A549 (cell line): Measurements from ENCODE around the gene EP400. TPM values are rescaled to one million over a fixed set of nuclear protein-coding genes. Genes with fewer than 3 reads are reported as not detected.

ENCODE experiments used
- ATAC-seq, 2 experiments: fragments of 200-7000 bp in 1 of 2; fragments of >200 bp in 1 of 2; cut with Nextera tagmentation in 1 of 2; cut with Tn5 transposase in 1 of 2; 3 replicates each; pipeline versions ENCODE4 v1.8.0 to v1.9.1; 2018 to 2020; ENCODE audit warnings: mild to moderate bottlenecking in 1 of 2, moderate library complexity in 1 of 2
- CTCF ChIA-PET: fragments of 300-600 bp; sonication (Branson Sonifier 250); formaldehyde crosslinking; extraction: SDS; loops from one replicate; lab custom pipeline; 2021; ENCODE audit warnings: antibody characterized with exemption, inconsistent platforms; lab: Yijun Ruan, JAX
- POLR2A ChIA-PET: fragments of 350-600 bp; formaldehyde crosslinking; extraction: SDS; loops from one replicate; lab custom pipeline; 2021; ENCODE audit warnings: antibody characterized with exemption, inconsistent platforms; lab: Yijun Ruan, JAX
- DNase-seq, 2 experiments: peaks; one replicate each; pipeline versions ENCODE4 v3.0.0 to v3.0.0-alpha.2; 2011 to 2016; ENCODE audit warnings: low read depth in 1 of 2, low spot score in 1 of 2
- FAIRE-seq: peaks from 2 replicates; lab custom pipeline; 2011; peaks lifted over from hg19 to GRCh38; lab: Jason Lieb, UNC
- H3K27ac ChIP-seq, 2 experiments: fragments of >200 bp; sonication (Bioruptor Twin); formaldehyde crosslinking; 3 replicates each; pipeline ENCODE4 v1.5.1; 2016 to 2017
- H3K4me1 ChIP-seq: fragments of >200 bp; sonication (Bioruptor Twin); formaldehyde crosslinking; 3 replicates; pipeline ENCODE4 v1.6.1; 2016
- H3K4me2 ChIP-seq: fragments of >200 bp; sonication (Bioruptor Twin); formaldehyde crosslinking; 3 replicates; pipeline ENCODE4 v1.6.1; 2016
- H3K4me3 ChIP-seq: fragments of >200 bp; sonication (Bioruptor Twin); formaldehyde crosslinking; 3 replicates; pipeline ENCODE4 v1.5.1; 2016
- H3K9me3 ChIP-seq: fragments of >200 bp; sonication (Bioruptor Twin); formaldehyde crosslinking; 3 replicates; pipeline ENCODE4 v1.6.1; 2016
- CBX2 ChIP-seq: fragments of 200-600 bp; sonication (generic); IDR thresholded peaks from 2 replicates; pipeline ENCODE4 v1.6.1; 2016; ENCODE audit warnings: low read depth, mild to moderate bottlenecking, borderline replicate concordance
- CBX8 ChIP-seq: fragments of 200-600 bp; sonication (generic); IDR thresholded peaks from 2 replicates; pipeline ENCODE4 v1.6.1; 2016
- CEBPB ChIP-seq, 2 experiments: fragments of >200 bp in 1 of 2; sonication (Bioruptor Twin) in 1 of 2; formaldehyde crosslinking in 1 of 2; IDR thresholded peaks; 2 replicates each; pipeline ENCODE4 v1.6.1; 2012 to 2016
- CHD2 ChIP-seq: fragments of 150-350 bp; IDR thresholded peaks from 2 replicates; pipeline ENCODE4 v1.6.1; 2014; ENCODE audit warnings: low read length; ENCODE audit not compliant: partially characterized antibody
- CHD4 ChIP-seq: fragments of 200-600 bp; sonication (generic); IDR thresholded peaks from 2 replicates; pipeline ENCODE4 v1.6.1; 2016; ENCODE audit warnings: antibody characterized with exemption, mild to moderate bottlenecking, borderline replicate concordance
- FOSB ChIP-seq: fragments of 250-450 bp; sonication (Bioruptor Pico); IDR thresholded peaks from 2 replicates; pipeline ENCODE4 v1.5.0; 2020; ENCODE audit warnings: mild to moderate bottlenecking, moderate library complexity
- HMGXB4 ChIP-seq: fragments of 250-450 bp; sonication (Bioruptor Pico); IDR thresholded peaks from 2 replicates; pipeline ENCODE4 v1.5.0; 2021; ENCODE audit warnings: mild to moderate bottlenecking, moderate library complexity, borderline replicate concordance
- HOXA7 ChIP-seq: fragments of 250-450 bp; sonication (Bioruptor Pico); IDR thresholded peaks from 2 replicates; pipeline ENCODE4 v1.5.0; 2020; ENCODE audit warnings: mild to moderate bottlenecking, moderate library complexity
- HOXB5 ChIP-seq: fragments of 250-450 bp; sonication (Bioruptor Pico); IDR thresholded peaks from 2 replicates; pipeline ENCODE4 v1.5.0; 2020; ENCODE audit warnings: mild to moderate bottlenecking, moderate library complexity
- MAZ ChIP-seq: fragments of 150-350 bp; IDR thresholded peaks from 2 replicates; pipeline ENCODE4 v1.6.1; 2014; ENCODE audit warnings: antibody characterized with exemption, low read depth, low read length, borderline replicate concordance
- NR3C1 ChIP-seq: fragments of >200 bp; sonication (Bioruptor Twin); formaldehyde crosslinking; IDR thresholded peaks from 3 replicates; pipeline ENCODE4 v1.6.1; 2017
- POLR2A ChIP-seq: IDR thresholded peaks from 2 replicates; pipeline ENCODE4 v1.6.1; 2012; ENCODE audit warnings: mild to moderate bottlenecking, low read length
- RAD21 ChIP-seq, 2 experiments: fragments of >200 bp in 1 of 2; sonication (Bioruptor Twin) in 1 of 2; formaldehyde crosslinking in 1 of 2; IDR thresholded peaks in 1 of 2; conservative IDR thresholded peaks in 1 of 2; 2 replicates in 1 of 2; 3 replicates in 1 of 2; pipeline ENCODE4 v1.6.1; 2012 to 2018; ENCODE audit warnings: inconsistent platforms in 1 of 2
- RCOR1 ChIP-seq: fragments of 150-350 bp; IDR thresholded peaks from 2 replicates; pipeline ENCODE4 v1.6.1; 2014; ENCODE audit warnings: antibody characterized with exemption, low read length, low read depth
- SREBF2 ChIP-seq: fragments of 450-650 bp; IDR thresholded peaks from 2 replicates; pipeline ENCODE4 v1.6.1; 2014; ENCODE audit warnings: mild to moderate bottlenecking, moderate library complexity
- TFCP2L1 ChIP-seq: fragments of 250-450 bp; sonication (Bioruptor Pico); IDR thresholded peaks from 2 replicates; pipeline ENCODE4 v1.5.0; 2021; ENCODE audit warnings: mild to moderate bottlenecking
- ZC3H11A ChIP-seq: fragments of 450-650 bp; IDR thresholded peaks from 2 replicates; pipeline ENCODE4 v1.6.1; 2014; ENCODE audit warnings: antibody characterized with exemption, mild to moderate bottlenecking
- WGBS: methylation state at CpG from one replicate; pipeline ENCODE4 v1.1.6; 2017; ENCODE audit errors: missing lambda C conversion rate; 5-methylcytosine and 5-hydroxymethylcytosine counted together
- polyA plus RNA-seq, 4 experiments: library from polyadenylated mRNA; depleted of rRNA in 3 of 4; stranded (reverse); fragments of >200 nt; fragmentation: RNase III in 1 of 4; extraction: RNeasy Plus Mini Kit Qiagen cat#74134 plus additional on column Dnase treatment in 1 of 4; gene quantifications; 2 replicates in 3 of 4; 3 replicates in 1 of 4; pipeline ENCODE4 v1.2.3, GENCODE V29; 2011 to 2017
- TF ChIP-seq, protein P1 (sequence below): fragments of >200 bp; sonication (Bioruptor Twin); formaldehyde crosslinking; IDR thresholded peaks from 3 replicates; pipeline ENCODE4 v1.5.1; 2016
- TF ChIP-seq, protein P2 (sequence below): IDR thresholded peaks from 2 replicates; pipeline ENCODE4 v1.6.1; 2012; ENCODE audit warnings: low read depth, borderline replicate concordance

The EP400 gene
- polyA plus RNA-seq, 2 of the 4 experiments (the other 2 are of a cell fraction) = 9.7 to 15.2 TPM

DNA sequence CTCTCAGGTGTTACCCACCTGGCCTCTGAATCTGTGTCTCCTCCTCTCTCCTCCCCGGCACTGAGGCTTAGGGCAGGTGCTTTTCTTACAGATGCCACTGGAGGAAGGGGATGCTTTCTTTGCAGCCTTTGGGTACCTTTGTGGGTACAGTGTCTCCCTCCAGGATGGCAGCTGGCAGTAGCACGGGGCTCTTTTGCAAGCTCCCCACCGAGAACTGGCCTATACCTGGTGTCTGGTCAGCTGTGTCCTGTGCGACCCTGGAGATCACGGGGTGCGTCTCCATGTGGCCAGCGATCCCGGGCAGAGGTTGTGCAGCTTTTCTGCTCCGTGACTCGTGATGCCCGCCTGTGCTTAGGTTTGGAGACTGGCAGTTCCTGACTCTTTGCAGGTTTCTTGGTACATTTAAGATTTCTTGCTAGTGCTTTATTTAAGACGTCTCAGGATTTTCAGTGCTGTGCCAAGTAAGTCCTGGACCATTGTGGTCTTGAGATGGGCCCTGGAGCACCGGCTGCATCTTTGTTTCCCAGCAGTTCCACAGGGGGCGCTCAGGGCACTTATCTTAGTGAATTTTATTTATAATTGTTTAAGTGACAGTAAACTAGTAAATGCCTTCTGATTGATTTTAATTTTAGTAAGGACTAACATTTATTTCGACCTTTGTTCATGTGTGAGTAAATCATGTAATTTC, 125.4 kb downstream of the EP400 start:
- no peaks in the 10 kb centered on the region for H3K4me1 ChIP-seq
- CTCF ChIA-PET = interaction anchor here (1.0 to 1.2 kb wide), 4 partner anchors 14 to 32 kb away, joined by 3 to 4 read pairs (median 3); no protein-coding TSS in a partner anchor
- POLR2A ChIA-PET = no interaction called here
- no peak for TF ChIP-seq SREBF2
- TF ChIP-seq, protein P1, sequence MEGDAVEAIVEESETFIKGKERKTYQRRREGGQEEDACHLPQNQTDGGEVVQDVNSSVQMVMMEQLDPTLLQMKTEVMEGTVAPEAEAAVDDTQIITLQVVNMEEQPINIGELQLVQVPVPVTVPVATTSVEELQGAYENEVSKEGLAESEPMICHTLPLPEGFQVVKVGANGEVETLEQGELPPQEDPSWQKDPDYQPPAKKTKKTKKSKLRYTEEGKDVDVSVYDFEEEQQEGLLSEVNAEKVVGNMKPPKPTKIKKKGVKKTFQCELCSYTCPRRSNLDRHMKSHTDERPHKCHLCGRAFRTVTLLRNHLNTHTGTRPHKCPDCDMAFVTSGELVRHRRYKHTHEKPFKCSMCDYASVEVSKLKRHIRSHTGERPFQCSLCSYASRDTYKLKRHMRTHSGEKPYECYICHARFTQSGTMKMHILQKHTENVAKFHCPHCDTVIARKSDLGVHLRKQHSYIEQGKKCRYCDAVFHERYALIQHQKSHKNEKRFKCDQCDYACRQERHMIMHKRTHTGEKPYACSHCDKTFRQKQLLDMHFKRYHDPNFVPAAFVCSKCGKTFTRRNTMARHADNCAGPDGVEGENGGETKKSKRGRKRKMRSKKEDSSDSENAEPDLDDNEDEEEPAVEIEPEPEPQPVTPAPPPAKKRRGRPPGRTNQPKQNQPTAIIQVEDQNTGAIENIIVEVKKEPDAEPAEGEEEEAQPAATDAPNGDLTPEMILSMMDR = peak; percentile 44
- H3K4me3 ChIP-seq = no peak overlapping the region
- no peak for FAIRE-seq
- ATAC-seq = peak in 1 of 2 experiments; percentile 63; a peak in 3 of 6 replicates
- DNase-seq = no peak
- no peak overlapping the region for H3K4me2 ChIP-seq
- H3K27ac ChIP-seq = no peak overlapping the region
- H3K9me3 ChIP-seq = no peaks in the 10 kb centered on the region
- WGBS = 76% methylated on average over 15 of the region's 15 CpGs

DNA sequence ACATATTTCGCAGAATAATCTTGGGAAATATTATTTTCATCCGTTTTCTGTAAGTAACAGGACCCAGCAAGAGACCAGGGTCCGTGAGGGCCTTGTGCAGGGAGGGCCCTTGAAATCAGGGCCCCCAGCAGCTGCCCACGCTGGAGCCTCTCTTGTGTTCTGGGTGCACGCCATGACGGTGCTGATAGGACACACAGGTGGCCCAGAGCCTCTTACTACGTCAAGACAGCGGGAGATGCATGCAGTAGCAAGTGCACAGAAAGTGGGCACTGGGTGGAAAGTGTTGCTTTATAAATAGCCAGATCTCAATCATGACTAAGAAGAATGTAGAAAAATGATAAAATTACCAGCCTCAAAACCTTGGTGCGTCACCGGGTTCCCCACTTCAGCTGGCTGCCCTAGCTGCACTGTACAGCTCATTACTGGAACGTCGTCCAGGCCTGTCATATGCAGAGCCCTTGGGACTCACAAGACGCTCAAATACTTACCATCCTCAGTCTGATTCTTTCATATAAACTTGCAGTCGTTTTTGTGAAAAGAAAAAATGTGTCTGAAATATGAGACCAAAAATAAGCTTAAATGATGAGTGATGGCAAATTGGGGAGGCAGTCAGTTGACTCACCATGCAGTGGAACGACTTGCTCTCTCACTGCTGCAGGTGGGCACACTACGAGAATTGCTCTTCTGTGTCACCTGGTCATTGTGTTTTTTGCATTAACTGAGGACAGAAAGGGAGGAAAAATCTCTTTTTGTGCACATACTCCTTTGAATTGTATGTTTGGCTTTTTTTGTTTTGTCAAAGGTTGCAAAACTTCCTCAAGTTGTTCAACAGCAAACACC, 126.2 kb downstream of the EP400 start:
- H3K4me2 ChIP-seq = no peak overlapping the region
- CTCF ChIA-PET = interaction anchor here (1.0 kb wide), 1 partner anchor 9 kb away, joined by 3 read pairs; no protein-coding TSS in a partner anchor
- ATAC-seq = no peak
- DNase-seq = no peak
- TF ChIP-seq CHD4 (no peak), CBX2 (no peak), ZC3H11A (no peak), HOXB5 (CRISPR knock-in tag) (no peak), HMGXB4 (CRISPR knock-in tag) (no peak), NR3C1 (no peak), MAZ (no peak), RAD21 (conservative IDR thresholded peaks at IDR 0.05 in 1 of 2, IDR thresholded peaks at IDR 0.05 in 1 of 2) (no peak), TFCP2L1 (CRISPR knock-in tag) (no peak)
- TF ChIP-seq, protein P2, sequence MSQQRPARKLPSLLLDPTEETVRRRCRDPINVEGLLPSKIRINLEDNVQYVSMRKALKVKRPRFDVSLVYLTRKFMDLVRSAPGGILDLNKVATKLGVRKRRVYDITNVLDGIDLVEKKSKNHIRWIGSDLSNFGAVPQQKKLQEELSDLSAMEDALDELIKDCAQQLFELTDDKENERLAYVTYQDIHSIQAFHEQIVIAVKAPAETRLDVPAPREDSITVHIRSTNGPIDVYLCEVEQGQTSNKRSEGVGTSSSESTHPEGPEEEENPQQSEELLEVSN = no peak
- no peaks in the 10 kb centered on the region for H3K9me3 ChIP-seq
- no peak overlapping the region for H3K4me3 ChIP-seq
- H3K27ac ChIP-seq = no peak overlapping the region
- H3K4me1 ChIP-seq = no peaks in the 10 kb centered on the region
- no peak for FAIRE-seq
- POLR2A ChIA-PET = no interaction called here
- 84% methylated on average over 16 of the region's 16 CpGs for WGBS

- H3K27ac ChIP-seq = no peak overlapping the region
- no peak for DNase-seq
- ChIA-PET CTCF (interaction anchor here (1.0 kb wide), 1 partner anchor 9 kb away, joined by 3 read pairs; no protein-coding TSS in a partner anchor), POLR2A (no interaction called here)
- no peaks in the 10 kb centered on the region for H3K4me1 ChIP-seq
- 93% methylated on average over 10 of the region's 10 CpGs for WGBS
- no peak for ATAC-seq
- no peak for FAIRE-seq
- H3K4me2 ChIP-seq = no peak overlapping the region
- H3K4me3 ChIP-seq = no peak overlapping the region
- no peaks in the 10 kb centered on the region for H3K9me3 ChIP-seq
- TF ChIP-seq CEBPB (IDR thresholded peaks at IDR 0.05) = no peak
- TF ChIP-seq RCOR1 = no peak
- no peak for TF ChIP-seq CHD4
- TF ChIP-seq, protein P1 = no peak
- no peak for TF ChIP-seq CHD2
- no peak for TF ChIP-seq CBX8
- no peak for TF ChIP-seq HMGXB4 (CRISPR knock-in tag)
- TF ChIP-seq POLR2A = no peak
- TF ChIP-seq, protein P2 = no peak
- no peak for TF ChIP-seq HOXA7 (CRISPR knock-in tag)
- no peak for TF ChIP-seq FOSB (CRISPR knock-in tag)
Observed at GRCh38 chr12:132076711-132077110, 127.0 kb downstream of the EP400 start.
